GM12801 (cell line): ENCODE results near the gene LEKR1.

Experiments used
- CTCF ChIP-seq: IDR thresholded peaks from one replicate; pipeline ENCODE4 v1.5.1; 2011; ENCODE audit warnings: control low read depth; ENCODE audit not compliant: insufficient read length; ENCODE audit errors: extremely low read depth

The LEKR1 gene

GRCh38 chr3:156826144-156826895, at the start of gene LEKR1:
TSS of gene LEKR1 (plus strand) at chr3:156826353. CDS start at chr3:156829330, 2,977 bp downstream.
- TF ChIP-seq CTCF = no peak

GRCh38 chr3:156776871-156777270, 49.3 kb upstream of the LEKR1 start:
- TF ChIP-seq CTCF = no peak

GRCh38 chr3:156781310-156782230, 44.6 kb upstream of the LEKR1 start:
- no peak for TF ChIP-seq CTCF

GRCh38 chr3:156782319-156782718, 43.8 kb upstream of the LEKR1 start:
- TF ChIP-seq CTCF = no peak

GRCh38 chr3:156782921-156783320, 43.2 kb upstream of the LEKR1 start:
- TF ChIP-seq CTCF = no peak

- TF ChIP-seq CTCF = no peak
These were observed 39.2 kb upstream of the LEKR1 start for GRCh38 chr3:156787001-156787400.

GRCh38 chr3:156787926-156788663, 38.1 kb upstream of the LEKR1 start:
- no peak for TF ChIP-seq CTCF
